Measurements from ENCODE around the gene STK24.

GRCh38 chr13:98556968-98557631, 19.8 kb downstream of the STK24 start:
- TF ChIP-seq EZH2 (IDR thresholded peaks at IDR 0.05; ENCODE audit: borderline replicate concordance, control insufficient read depth, low read depth, low read length): no peak
- no peak; the same call in 1 of the 2 replicates for TF ChIP-seq POLR2A (IDR thresholded peaks at IDR 0.05; ENCODE audit: low read depth, low read length)
- TF ChIP-seq ZBTB33 (IDR thresholded peaks at IDR 0.05): no peak
- TF ChIP-seq ZNF592 (IDR thresholded peaks at IDR 0.05): no peak
- no peak for TF ChIP-seq JUND (IDR thresholded peaks at IDR 0.05; ENCODE audit: low read depth, low read length)
- no peak for TF ChIP-seq SMARCA5 (IDR thresholded peaks at IDR 0.05)
- TF ChIP-seq HDAC2 (IDR thresholded peaks at IDR 0.05): no peak
- TF ChIP-seq BHLHE40 (IDR thresholded peaks at IDR 0.05; ENCODE audit: borderline replicate concordance in 1 of 2, low read depth in 2 of 2, low read length in 1 of 2): no peak
- TF ChIP-seq FOXM1 (IDR thresholded peaks at IDR 0.05; ENCODE audit: low read depth, low read length): no peak
- TF ChIP-seq POLR2AphosphoS2 (IDR thresholded peaks at IDR 0.05; ENCODE audit: low read depth, low read length): no peak
